Measurements from ENCODE around the gene RPL21. TPM values are rescaled to one million over a fixed set of nuclear protein-coding genes. Genes with fewer than 3 reads are reported as not detected.
A peak's percentile ranks its signal among the peaks of the same experiment; 100 is the strongest.
"Not testable (repeated sequence)": the region's sequence is repeated elsewhere in the genome, so short reads cannot be mapped to it uniquely, and the experiment has no call there.

The RPL21 gene
- total RNA-seq = 1,112 and 1,127 TPM in 2 replicates

GRCh38 chr13:27251166-27252091, at the start of gene RPL21:
Gene RPL21, plus strand, starts transcription at chr13:27251558. Its CDS starts 2,219 bp downstream, at chr13:27253777.
- Mint-ChIP-seq H3K27ac (peak within 1 kb of the TSS; percentile 99), H3K4me1 (ENCODE audit: low read depth) (peaks cover 35% of the 10 kb centered on the region), H3K27me3 (ENCODE audit: low read depth) (no peaks in the 10 kb centered on the region), H3K36me3 (ENCODE audit: low read depth) (peaks cover 61% of the 10 kb centered on the region), H3K9me3 (no peaks in the 10 kb centered on the region), H3K4me3 (ENCODE audit: low read depth) (peak within 1 kb of the TSS; percentile 98)
- intact Hi-C loops (cut with micrococcal nuclease) = loop anchor here (1.0 to 10.0 kb wide), 6 partner anchors 49 to 371 kb away; partner anchors contain the start of genes LNX2 and POLR1D
- DNase-seq (ENCODE audit: low spot score) = peak; percentile 86

- DNase-seq (ENCODE audit: low spot score) = no peak
- Mint-ChIP-seq H3K27me3 (ENCODE audit: low read depth) (no peaks in the 10 kb centered on the region), H3K27ac (no peak overlapping the region), H3K4me1 (ENCODE audit: low read depth) (peaks cover 12% of the 10 kb centered on the region), H3K9me3 (no peaks in the 10 kb centered on the region), H3K4me3 (ENCODE audit: low read depth) (no peak overlapping the region), H3K36me3 (ENCODE audit: low read depth) (no peaks in the 10 kb centered on the region)
- intact Hi-C loops (cut with micrococcal nuclease) = loop anchor here (5.0 kb wide), 1 partner anchor 51 kb away; the partner anchor contains the start of gene RPL21
Measured at GRCh38 chr13:27201661-27202060, 49.7 kb upstream of the RPL21 start.

- no peaks in the 10 kb centered on the region for H3K27me3 Mint-ChIP-seq (ENCODE audit: low read depth)
- no peaks in the 10 kb centered on the region for H3K9me3 Mint-ChIP-seq
- intact Hi-C loops (cut with micrococcal nuclease) = loop anchor here (5.0 kb wide), 1 partner anchor 49 kb away; the partner anchor contains the start of gene RPL21
- no peaks in the 10 kb centered on the region for H3K36me3 Mint-ChIP-seq (ENCODE audit: low read depth)
- peaks cover 12% of the 10 kb centered on the region for H3K4me1 Mint-ChIP-seq (ENCODE audit: low read depth)
- H3K4me3 Mint-ChIP-seq (ENCODE audit: low read depth) = no peak overlapping the region
- no peak overlapping the region for H3K27ac Mint-ChIP-seq
- no peak for DNase-seq (ENCODE audit: low spot score)
Measured at GRCh38 chr13:27203186-27203585, 48.2 kb upstream of the RPL21 start.

- intact Hi-C loops (cut with micrococcal nuclease) = loop anchor here (5.0 kb wide), 1 partner anchor 48 kb away; the partner anchor contains the start of gene RPL21
- no peaks in the 10 kb centered on the region for H3K9me3 Mint-ChIP-seq
Measured at GRCh38 chr13:27203854-27204253, 47.5 kb upstream of the RPL21 start.

GRCh38 chr13:27208514-27208913, 42.8 kb upstream of the RPL21 start:
- no peak for DNase-seq (ENCODE audit: low spot score)
- no peaks in the 10 kb centered on the region for H3K27me3 Mint-ChIP-seq (ENCODE audit: low read depth)

More at GRCh38 chr13:27203854-27204253, 47.5 kb upstream of the RPL21 start:
- DNase-seq (ENCODE audit: low spot score) = no peak
- Mint-ChIP-seq H3K27ac (no peak overlapping the region), H3K27me3 (ENCODE audit: low read depth) (no peaks in the 10 kb centered on the region), H3K4me1 (ENCODE audit: low read depth) (peaks cover 12% of the 10 kb centered on the region), H3K36me3 (ENCODE audit: low read depth) (no peaks in the 10 kb centered on the region), H3K4me3 (ENCODE audit: low read depth) (no peak overlapping the region)

GRCh38 chr13:27211271-27211670, 40.1 kb upstream of the RPL21 start:
- Mint-ChIP-seq H3K4me3 (ENCODE audit: low read depth) (no peak overlapping the region), H3K9me3 (peaks cover 3% of the 10 kb centered on the region), H3K27ac (no peak overlapping the region), H3K27me3 (ENCODE audit: low read depth) (no peaks in the 10 kb centered on the region), H3K36me3 (ENCODE audit: low read depth) (no peaks in the 10 kb centered on the region), H3K4me1 (ENCODE audit: low read depth) (no peaks in the 10 kb centered on the region)
- DNase-seq (ENCODE audit: low spot score) = no peak
- intact Hi-C loops (cut with micrococcal nuclease) = no loop called here

More at GRCh38 chr13:27208514-27208913, 42.8 kb upstream of the RPL21 start:
- Mint-ChIP-seq H3K4me1 (ENCODE audit: low read depth) (no peaks in the 10 kb centered on the region), H3K9me3 (peaks cover 3% of the 10 kb centered on the region), H3K36me3 (ENCODE audit: low read depth) (no peaks in the 10 kb centered on the region), H3K4me3 (ENCODE audit: low read depth) (no peak overlapping the region), H3K27ac (no peak overlapping the region)
- intact Hi-C loops (cut with micrococcal nuclease) = no loop called here

GRCh38 chr13:27211771-27212364, 39.5 kb upstream of the RPL21 start:
- Mint-ChIP-seq H3K36me3 (ENCODE audit: low read depth) (no peaks in the 10 kb centered on the region), H3K4me3 (ENCODE audit: low read depth) (no peak overlapping the region), H3K4me1 (ENCODE audit: low read depth) (no peaks in the 10 kb centered on the region), H3K9me3 (peaks cover 3% of the 10 kb centered on the region), H3K27ac (no peak overlapping the region), H3K27me3 (ENCODE audit: low read depth) (no peaks in the 10 kb centered on the region)
- no peak for DNase-seq (ENCODE audit: low spot score)
- intact Hi-C loops (cut with micrococcal nuclease) = no loop called here

GRCh38 chr13:27213386-27213785, 38.0 kb upstream of the RPL21 start:
- H3K36me3 Mint-ChIP-seq (ENCODE audit: low read depth); H3K27ac Mint-ChIP-seq; intact Hi-C loops (cut with micrococcal nuclease); DNase-seq (ENCODE audit: low spot score); H3K27me3 Mint-ChIP-seq (ENCODE audit: low read depth); H3K9me3 Mint-ChIP-seq; H3K4me3 Mint-ChIP-seq (ENCODE audit: low read depth); H3K4me1 Mint-ChIP-seq (ENCODE audit: low read depth): not testable (repeated sequence)

- H3K4me3 Mint-ChIP-seq (ENCODE audit: low read depth); H3K9me3 Mint-ChIP-seq; H3K4me1 Mint-ChIP-seq (ENCODE audit: low read depth); H3K27ac Mint-ChIP-seq; H3K27me3 Mint-ChIP-seq (ENCODE audit: low read depth); H3K36me3 Mint-ChIP-seq (ENCODE audit: low read depth); intact Hi-C loops (cut with micrococcal nuclease); DNase-seq (ENCODE audit: low spot score): not testable (repeated sequence)
Measured at GRCh38 chr13:27217791-27218190, 33.6 kb upstream of the RPL21 start.

GRCh38 chr13:27218861-27219260, 32.5 kb upstream of the RPL21 start:
- H3K36me3 Mint-ChIP-seq (ENCODE audit: low read depth); H3K27me3 Mint-ChIP-seq (ENCODE audit: low read depth); H3K4me1 Mint-ChIP-seq (ENCODE audit: low read depth); H3K4me3 Mint-ChIP-seq (ENCODE audit: low read depth); DNase-seq (ENCODE audit: low spot score); H3K9me3 Mint-ChIP-seq; intact Hi-C loops (cut with micrococcal nuclease); H3K27ac Mint-ChIP-seq: not testable (repeated sequence)

- H3K27ac Mint-ChIP-seq = no peak overlapping the region
- DNase-seq (ENCODE audit: low spot score) = no peak
- no peaks in the 10 kb centered on the region for H3K9me3 Mint-ChIP-seq
- H3K4me1 Mint-ChIP-seq (ENCODE audit: low read depth) = no peaks in the 10 kb centered on the region
- peaks cover 6% of the 10 kb centered on the region for H3K27me3 Mint-ChIP-seq (ENCODE audit: low read depth)
- H3K4me3 Mint-ChIP-seq (ENCODE audit: low read depth) = no peak overlapping the region
- intact Hi-C loops (cut with micrococcal nuclease) = no loop called here
- no peaks in the 10 kb centered on the region for H3K36me3 Mint-ChIP-seq (ENCODE audit: low read depth)
Measured at GRCh38 chr13:27219611-27220010, 31.7 kb upstream of the RPL21 start.

- H3K4me3 Mint-ChIP-seq (ENCODE audit: low read depth); DNase-seq (ENCODE audit: low spot score); H3K4me1 Mint-ChIP-seq (ENCODE audit: low read depth); H3K9me3 Mint-ChIP-seq; H3K36me3 Mint-ChIP-seq (ENCODE audit: low read depth); intact Hi-C loops (cut with micrococcal nuclease); H3K27ac Mint-ChIP-seq: not testable (repeated sequence)
- H3K27me3 Mint-ChIP-seq (ENCODE audit: low read depth) = peaks cover 11% of the 10 kb centered on the region
Measured at GRCh38 chr13:27222100-27222499, 29.3 kb upstream of the RPL21 start.

- no peak overlapping the region for H3K4me3 Mint-ChIP-seq (ENCODE audit: low read depth)
- no peak for DNase-seq (ENCODE audit: low spot score)
- no peaks in the 10 kb centered on the region for H3K36me3 Mint-ChIP-seq (ENCODE audit: low read depth)
- intact Hi-C loops (cut with micrococcal nuclease) = no loop called here
- H3K27ac Mint-ChIP-seq = no peak overlapping the region
- no peaks in the 10 kb centered on the region for H3K4me1 Mint-ChIP-seq (ENCODE audit: low read depth)
- H3K27me3 Mint-ChIP-seq (ENCODE audit: low read depth) = peaks cover 11% of the 10 kb centered on the region
- no peaks in the 10 kb centered on the region for H3K9me3 Mint-ChIP-seq
Measured at GRCh38 chr13:27226991-27227390, 24.4 kb upstream of the RPL21 start.

All from activated T-helper 2 cell treated with anti-CD3 and anti-CD28 coated beads, Interferon-gamma antibody, Interleukin-2, Interleukin-4, amounts not matched to agents 10 μg/mL and 5 μg/mL and 100 μg/mL, durations not matched to agents 14 hours and 24 hours and 36 hours (primary cell).